Left lobe of liver (tissue), 2 donors: ENCODE measurements around the gene NRG3. TPM values are rescaled to one million over a fixed set of nuclear protein-coding genes. Genes with fewer than 3 reads are reported as not detected.

Experiments
- ATAC-seq: fragments of 200-7000 bp; cut with Tn5 transposase; one replicate; pipeline ENCODE4 v1.9.1; 2020; ENCODE audit warnings: mild to moderate bottlenecking, moderate library complexity
- DNase-seq: peaks from one replicate; pipeline ENCODE4 v3.0.0-alpha.2; 2020; ENCODE audit warnings: low spot score
- total RNA-seq: library from RNA; stranded (reverse); gene quantifications from one replicate; pipeline ENCODE4 v1.2.1, GENCODE V29; 2021
- donor health status: DM: no; HTN: no; CAD: no; lungs with moderate emphysema.
- donor health status: DM: no; HTN: yes; CAD: no.

The NRG3 gene
- total RNA-seq = 1.1 TPM

DNA sequence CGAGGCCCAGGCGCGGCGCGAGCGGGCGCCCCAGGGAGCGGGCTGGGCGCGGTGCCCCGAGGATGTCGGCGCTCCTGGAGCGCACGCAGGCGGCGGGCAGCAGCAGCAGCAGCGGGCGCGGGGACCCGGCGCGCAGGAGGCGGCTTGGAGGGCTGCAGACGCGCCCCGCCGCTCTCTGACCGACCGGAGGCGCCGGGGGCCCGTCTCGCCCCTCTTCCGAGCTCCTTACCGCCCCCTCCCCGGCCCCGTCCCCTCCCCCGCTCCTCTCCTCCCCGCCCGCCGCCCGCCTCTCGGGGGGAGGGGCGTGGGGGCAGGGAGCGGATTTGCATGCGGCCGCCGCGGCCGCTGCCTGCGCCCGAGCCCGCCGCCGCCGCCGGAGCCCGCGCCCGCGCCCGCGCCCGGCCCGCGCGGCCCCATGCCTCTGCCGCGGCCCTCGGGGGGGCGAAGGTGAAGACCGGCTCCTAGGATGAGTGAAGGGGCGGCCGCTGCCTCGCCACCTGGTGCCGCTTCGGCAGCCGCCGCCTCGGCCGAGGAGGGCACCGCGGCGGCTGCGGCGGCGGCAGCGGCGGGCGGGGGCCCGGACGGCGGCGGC is at the start of gene NRG3:
Gene NRG3, plus strand, starts transcription at position 320 of the 592 bp plus-strand sequence.
- no peak for DNase-seq
- peak; percentile 39 for ATAC-seq

DNA sequence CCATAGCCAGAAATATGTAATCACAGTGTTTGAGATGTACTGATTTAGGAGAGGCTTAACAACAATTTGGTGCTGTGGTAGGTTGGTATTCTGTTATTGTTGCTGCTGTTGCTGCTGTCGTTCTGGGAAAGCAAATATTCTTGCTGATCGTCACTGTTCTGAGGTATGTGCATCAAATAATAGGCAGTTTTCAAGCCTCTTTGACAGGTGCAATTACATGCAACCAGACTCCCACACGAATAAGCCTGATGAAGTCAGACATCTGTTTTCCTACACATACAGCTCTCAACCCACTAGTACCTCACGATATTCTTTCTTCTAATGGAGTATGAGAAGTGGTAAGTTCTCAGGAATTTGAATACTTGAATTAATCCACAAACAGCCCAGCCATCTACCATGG is 46.7 kb upstream of the NRG3 start:
- DNase-seq (no peak), ATAC-seq (no peak)

DNA sequence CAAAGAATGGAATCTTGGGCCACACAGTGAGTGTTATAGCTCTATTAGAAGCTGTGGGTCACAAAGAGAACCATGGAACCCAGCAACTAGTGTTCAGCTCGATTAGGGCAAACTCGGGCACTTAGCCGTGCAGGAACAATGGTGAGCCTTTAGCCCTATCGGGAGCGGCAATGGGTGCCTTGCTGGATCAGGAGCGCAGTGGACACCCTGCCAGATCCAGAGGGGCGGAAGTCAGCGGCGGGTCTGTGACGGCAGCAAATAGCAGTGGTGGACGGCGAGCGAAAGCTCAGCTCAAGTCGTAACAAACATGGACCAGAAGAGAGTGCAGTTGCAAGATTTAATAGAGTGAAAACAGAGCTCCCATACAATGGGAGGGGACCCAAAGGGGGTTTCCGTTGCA is 43.9 kb upstream of the NRG3 start:
- ATAC-seq (no peak), DNase-seq (no peak)

DNA sequence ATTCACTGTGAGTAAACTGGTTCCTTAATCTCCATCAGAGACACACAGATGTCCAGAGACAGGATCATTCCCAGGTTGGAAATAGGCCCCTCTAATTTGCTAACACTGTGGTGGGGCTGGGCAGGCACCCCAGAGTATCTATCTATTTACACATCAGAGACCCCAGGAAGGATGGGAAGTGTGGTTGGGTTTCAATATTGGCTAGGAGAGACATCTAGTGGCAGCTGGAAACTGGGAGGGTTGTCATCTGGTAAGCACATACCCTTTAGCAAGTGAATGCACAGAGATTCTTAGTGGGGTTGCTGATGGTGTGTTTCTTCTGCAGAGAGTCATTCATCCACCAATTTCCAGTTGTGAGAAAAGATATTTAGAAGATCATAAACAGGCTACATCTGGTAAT is 36.0 kb upstream of the NRG3 start:
- peak; percentile 20 for ATAC-seq
- DNase-seq = no peak

DNA sequence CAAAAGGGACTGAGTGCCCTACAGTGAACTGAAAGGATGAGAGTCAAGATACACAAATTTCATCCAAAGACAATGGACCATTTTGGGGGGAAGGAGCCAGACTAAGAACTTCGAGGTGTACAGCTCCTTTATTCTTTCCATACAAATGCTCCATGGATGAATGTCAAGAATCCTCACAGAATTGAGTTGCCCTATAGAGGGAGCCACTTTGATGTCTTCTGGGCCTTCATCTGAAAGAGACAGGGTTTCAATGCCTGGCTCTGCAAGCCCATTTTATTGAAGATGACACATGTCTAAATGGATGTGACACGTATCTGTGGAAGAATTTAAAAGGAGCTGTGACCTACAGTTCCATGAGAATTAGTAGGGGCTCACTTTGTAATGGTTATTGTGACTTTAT is 32.0 kb upstream of the NRG3 start:
- no peak for DNase-seq
- no peak for ATAC-seq

DNA sequence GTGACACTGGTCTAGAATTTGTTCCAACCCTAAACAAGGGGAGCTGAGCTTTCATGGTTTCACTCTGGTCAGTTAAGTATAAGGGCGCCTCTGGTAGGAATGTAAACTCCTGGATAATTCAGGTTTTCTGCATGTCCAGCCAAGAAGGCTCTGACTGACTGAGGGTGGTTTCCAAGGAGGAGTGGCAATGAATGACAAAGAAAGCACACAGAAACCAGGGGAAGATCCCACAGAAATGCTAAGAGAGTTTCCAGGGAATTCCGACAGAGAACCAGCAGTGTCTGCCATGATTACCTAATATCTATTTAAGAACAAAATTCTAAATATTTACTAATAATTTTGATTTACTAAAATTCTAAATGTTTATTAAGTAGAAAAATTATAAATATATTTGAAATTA is 27.3 kb upstream of the NRG3 start:
- no peak for ATAC-seq
- no peak for DNase-seq

DNA sequence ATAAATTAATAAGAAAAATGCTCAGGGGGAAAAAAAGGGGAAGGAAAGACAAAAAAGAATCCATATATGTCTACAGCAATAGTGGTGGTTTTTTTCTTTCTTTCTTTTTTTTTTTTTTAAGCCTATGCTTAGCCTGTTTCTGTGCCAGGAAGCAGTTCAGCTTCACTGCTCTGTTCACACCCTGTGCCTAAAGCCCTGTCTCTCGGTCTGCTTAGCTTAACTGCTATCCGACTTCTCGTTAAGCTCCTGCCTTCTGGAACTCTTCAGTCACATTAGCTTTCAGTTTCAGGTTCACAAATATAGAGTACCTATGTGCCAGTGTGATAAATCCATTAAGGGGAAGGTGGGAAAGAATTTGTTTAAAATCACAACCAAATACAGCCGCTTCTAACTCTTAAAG is 26.5 kb upstream of the NRG3 start:
- DNase-seq (no peak), ATAC-seq (no peak)

DNA sequence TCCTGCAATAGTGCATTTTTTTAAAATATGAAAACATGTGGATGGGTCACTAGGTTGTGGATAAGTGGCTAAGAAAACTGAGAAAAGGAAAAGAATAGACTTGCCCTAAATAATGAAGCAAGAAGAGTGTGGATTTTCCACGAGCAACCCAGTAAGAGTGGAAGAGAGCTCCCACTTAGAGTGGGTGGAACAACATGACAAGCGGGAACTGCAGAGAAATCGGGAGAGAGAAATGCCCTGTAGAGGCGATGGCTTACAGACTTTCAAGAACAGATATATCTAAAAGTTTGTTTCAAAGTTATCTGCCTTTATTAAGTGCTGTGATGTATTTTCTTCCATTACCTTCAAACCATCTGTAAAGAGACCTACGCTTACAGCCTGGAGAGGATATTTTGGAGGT is 26.1 kb upstream of the NRG3 start:
- ATAC-seq (no peak), DNase-seq (no peak)

DNA sequence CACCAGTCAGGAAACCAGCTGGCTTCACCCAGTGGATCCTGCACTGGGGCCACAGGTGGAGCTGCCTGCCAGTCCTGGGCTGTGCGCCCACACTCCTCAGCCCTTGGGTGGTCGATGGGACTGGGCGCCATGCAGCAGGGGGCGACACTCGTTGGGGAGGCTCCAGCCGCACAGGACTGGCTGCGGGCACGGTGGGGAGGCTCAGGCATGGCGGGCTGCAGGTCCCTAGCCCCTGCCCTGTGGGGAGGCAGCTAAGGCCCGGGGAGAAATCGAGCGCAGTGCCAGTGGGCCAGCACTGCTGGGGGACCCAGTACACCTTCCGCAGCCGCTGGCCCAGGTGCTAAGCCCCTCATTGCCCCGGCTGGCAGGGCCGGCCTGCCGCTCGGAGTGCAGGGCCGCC is 12.4 kb upstream of the NRG3 start:
- DNase-seq = no peak
- ATAC-seq = no peak

DNA sequence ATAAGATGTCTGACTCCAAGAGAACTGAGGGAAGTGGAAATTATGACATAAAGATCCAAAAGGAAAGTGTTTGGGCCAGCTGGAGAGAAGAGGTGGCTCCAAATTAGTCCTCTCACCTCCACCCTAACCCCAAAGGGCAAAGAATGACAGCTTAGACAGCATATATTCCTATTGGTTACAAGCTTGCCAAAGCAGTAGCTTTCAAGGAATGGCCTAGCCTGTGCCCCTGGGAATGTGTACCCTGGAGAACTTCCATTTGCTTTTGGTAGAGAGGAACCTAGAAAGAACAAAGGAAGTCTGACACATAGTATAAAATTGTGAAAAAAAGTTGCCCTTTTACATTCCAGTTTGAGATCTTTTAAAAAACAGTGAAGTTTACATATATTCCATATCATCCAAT is 11.2 kb upstream of the NRG3 start:
- DNase-seq (no peak), ATAC-seq (no peak)

DNA sequence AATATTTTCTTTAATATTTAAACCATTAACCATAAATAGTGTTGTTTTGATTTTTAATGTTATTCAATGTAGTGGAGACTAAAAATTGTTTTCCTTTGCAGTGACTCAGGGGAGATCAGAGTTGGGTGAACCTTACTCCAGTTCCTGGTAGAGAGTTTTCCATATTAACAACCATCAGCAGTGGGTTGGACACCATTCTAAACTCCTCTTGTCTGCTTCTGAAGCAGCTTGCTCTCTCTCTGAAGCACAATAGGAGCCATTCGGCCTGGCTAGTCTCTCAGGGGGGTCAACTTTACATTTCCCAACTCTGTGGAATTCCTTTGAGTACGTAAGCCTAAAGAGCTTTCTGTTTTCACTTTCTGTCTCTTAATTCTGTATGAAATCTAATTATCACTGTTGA is 9.4 kb upstream of the NRG3 start:
- ATAC-seq (no peak), DNase-seq (no peak)

DNA sequence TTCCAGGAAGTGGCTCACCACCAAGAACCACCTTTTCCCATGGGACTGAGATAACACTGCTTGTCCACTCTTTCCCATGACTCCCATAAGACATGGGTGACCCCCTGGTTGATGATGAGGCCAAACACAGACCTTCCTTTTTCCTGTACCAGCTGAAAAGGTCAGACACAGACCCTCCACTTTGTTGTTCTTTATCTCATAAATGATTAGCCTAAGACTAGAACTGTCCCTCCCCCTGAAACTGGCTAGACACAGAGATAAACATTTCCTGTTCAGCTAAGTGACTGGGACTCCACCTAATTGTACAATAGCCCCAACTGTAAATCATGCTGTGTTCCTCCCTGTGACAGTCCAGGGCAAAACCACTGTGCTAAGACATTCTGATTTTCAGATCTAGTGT is 8.2 kb upstream of the NRG3 start:
- DNase-seq = no peak
- peak; percentile 70 for ATAC-seq

DNA sequence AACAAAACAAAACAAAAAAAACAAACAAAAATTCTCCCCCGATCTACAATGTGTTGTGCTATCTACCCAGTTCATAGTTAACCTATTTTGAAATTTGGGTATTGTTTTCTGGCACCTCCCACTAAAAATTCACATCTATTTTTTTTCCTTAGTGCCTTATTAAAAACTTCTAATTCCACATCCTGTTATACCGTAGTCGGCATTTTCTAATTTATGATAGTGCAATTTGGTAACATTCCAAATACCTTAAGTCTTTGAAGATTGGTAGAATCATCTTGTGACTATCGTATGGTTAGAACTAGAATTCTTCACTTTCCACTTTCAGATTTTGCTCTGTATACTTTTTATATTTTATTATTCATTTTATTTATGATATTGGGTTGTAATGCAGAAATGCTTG is 4.5 kb upstream of the NRG3 start:
- no peak for ATAC-seq

DNA sequence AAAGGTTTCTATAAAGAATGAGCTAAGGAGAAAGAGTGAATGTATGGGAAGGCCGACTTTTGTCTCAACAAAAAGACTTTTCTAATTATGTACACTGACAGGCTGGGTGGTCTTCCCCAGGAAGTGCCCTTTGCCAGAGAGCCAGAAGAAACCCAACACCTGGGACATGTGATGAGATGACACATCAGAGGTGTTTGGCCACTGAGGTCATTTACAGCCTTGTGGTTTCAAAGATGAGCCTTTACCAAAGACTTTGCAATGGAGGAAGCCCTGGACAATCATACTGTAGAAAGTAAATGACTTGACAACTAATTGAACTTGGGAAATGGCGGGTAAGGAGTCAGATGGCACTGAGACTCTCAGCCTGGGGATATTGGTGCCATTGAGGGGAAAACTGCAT is 3.4 kb upstream of the NRG3 start:
- no peak for ATAC-seq

More for the DNA sequence above, 4.5 kb upstream of the NRG3 start:
- no peak for DNase-seq

DNA sequence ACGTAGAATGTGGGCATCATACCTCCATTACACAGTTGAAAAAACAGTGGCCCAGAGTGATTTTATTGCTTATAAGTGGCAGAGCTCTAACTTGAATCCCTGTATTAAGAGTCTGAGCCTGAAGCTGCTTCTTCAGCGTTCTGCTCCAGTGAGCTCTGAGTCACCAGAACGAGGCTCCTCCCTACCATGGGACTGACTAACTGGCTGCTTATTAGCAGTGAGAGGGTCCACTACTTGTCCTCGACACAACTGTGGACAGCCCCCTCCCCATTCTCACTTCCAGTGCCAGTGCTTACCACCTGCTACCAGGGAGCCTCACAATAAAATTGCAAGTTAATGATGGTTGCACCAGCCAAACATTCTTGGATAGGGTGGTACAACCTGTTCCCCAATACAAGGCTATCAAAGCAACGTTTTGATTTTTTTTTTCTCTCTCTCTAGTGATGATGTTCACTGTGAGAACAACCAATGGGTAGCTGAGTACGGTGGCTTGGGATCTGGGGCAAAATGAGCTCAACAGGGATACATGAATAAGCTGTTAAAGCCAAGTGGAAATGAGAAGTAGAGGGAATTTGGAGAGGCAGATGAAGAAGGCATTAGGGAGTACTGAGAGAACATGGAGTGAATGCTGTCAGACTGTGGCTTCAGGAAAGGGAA is 2.7 kb upstream of the NRG3 start:
- no peak for ATAC-seq
- no peak for DNase-seq

More for the DNA sequence above, 3.4 kb upstream of the NRG3 start:
- DNase-seq = no peak

DNA sequence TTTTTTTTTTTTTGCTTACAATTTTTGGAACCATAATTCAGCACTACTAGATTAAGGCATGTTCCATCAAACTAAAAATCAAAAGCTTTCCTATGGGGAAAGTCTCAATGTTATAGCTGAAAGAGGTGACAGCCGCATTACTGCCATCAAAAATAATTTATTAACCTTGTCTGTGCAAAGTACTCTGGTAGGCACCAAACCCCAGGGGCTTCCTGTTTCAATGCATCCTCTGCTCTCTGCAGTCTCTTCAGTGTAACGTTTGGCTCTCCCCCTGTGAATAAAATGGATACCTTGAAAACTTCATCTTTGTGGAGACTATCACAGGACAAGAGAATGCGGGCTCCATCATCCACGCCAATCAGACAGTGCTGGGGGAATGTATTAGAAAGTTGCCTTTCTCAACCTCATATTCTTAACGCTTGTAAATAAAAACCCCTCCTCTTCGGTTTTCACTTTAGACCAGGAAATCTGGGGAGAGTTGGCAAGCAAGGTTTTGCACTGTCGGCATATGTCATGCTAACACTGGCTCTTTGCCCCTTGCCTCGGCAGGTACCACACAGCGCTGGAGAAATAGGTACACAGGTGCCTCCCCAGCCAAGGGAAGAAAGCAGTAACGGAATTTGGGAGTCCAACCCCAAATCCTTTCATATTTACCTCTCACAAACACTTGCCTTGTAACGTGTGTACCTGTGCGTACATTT is 1.6 kb upstream of the NRG3 start:
- ATAC-seq = no peak

DNA sequence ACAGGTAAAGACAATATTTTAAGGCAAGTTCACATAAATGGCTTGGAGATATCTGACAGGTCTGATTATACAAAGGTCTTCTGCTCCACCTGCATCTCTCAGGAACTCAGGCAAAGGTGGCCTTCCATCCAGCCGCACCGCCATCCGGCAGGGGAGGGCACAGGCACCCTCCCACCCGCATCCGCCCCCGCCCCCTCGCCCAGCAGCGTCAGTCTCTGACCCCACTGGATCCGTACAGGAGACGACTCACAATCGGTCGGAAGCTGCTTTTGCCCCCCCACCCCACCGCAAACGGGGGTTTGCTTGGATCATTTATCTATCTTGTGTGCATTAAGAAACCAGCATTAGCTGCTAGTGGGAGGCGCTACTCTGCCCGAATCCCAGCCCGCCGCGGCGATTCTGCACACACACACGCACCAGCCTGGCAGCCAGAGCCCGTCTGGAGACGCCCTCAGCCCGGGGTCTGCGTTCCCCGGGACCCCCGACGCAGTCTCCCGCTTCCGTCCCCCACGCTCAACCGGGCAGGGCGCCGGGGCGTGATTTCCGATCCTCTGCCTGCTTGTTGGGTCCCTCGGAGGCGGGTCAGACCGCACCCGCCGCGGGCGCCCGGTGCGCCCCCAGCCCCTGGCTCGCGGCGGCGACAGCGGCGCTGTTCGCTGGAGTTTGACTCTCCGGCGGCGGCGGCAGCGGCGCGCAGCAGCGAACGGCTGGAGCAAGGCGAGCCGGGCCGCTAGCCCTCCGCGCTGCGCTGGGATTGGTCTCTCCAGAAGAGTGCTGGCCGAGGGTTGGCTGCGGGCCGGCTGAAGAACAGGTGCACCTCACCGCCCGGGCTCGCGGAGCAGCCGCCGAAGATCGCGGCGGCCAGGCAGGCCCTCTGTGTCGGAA is 820 bp upstream of the NRG3 start:
- peak; percentile 88 for ATAC-seq
- peak; percentile 55 for DNase-seq

More for the DNA sequence above, 1.6 kb upstream of the NRG3 start:
- no peak for DNase-seq

DNA sequence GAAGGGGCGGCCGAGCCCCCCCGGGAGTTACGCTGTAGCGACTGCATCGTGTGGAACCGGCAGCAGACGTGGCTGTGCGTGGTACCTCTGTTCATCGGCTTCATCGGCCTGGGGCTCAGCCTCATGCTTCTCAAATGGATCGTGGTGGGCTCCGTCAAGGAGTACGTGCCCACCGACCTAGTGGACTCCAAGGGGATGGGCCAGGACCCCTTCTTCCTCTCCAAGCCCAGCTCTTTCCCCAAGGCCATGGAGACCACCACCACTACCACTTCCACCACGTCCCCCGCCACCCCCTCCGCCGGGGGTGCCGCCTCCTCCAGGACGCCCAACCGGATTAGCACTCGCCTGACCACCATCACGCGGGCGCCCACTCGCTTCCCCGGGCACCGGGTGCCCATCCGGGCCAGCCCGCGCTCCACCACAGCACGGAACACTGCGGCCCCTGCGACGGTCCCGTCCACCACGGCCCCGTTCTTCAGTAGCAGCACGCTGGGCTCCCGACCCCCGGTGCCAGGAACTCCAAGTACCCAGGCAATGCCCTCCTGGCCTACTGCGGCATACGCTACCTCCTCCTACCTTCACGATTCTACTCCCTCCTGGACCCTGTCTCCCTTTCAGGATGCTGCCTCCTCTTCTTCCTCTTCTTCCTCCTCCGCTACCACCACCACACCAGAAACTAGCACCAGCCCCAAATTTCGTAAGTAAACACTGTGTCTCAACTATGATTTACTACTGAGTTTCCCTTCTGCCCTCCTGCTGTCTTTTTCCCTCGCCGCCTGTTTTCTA is 666 bp downstream of the NRG3 start:
- DNase-seq (no peak), ATAC-seq (no peak)

DNA sequence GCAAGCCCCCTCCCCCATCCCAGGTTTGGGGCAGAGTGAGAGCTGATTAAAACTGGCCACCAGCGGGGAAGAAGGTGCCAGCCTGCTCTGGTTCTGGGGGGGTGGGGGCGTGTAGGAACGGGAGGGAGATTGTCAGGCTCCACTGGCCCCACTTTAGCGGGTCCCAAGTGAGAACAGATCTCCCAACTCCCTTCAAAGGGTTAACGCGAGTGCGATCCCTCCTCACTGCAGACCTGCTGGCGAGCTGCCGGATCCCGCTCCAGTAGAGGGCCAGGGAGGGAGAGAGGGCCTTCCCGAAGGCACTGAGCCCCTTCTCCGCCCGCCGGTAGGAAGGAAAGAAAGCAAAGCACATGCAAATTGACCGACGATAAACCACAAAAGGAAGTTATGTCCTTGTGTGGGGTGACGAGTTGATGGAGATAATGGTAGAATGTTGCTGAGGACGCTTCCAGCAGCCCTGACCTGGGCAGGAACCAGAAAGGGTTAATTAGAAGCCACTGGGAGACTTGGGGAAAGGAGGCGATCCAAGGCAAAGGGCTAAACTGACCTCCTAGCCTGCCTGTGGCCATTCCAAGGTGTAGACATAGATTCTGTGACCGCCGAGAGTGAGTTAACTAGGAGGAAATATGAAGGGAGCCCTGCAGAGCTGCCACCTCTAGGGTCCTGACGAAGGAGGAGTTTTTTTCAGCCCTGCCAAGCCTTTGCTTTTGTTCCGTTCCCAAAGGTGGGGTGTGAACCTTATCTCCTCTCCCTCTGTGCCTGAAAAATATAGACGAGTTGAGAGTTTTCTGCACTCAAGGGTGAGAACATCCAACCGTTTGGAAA is 1.5 kb downstream of the NRG3 start:
- DNase-seq = no peak
- no peak for ATAC-seq

DNA sequence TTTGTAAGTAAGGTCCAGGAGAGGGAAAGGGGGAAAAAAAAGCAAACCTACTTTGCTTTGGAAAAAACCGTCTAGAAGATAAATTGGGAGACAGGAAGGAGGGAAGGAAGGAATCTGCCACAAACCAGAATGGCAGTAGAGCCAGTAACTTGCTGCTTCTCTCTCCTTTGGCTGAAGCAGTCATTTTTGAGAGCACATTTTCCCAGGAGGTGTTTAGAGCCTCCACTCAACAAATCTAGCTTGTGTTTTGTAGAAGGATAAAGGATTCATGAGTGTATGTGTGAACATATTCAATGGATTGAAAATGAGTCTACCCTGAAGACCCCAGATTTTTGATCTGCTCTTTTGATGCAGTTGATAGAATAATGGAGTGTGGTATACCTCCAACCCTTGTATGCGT is 2.6 kb downstream of the NRG3 start:
- DNase-seq (no peak), ATAC-seq (no peak)
